ENCODE measurements around the gene IFITM2. TPM values are rescaled to one million over a fixed set of nuclear protein-coding genes. Genes with fewer than 3 reads are reported as not detected.
"Not testable (repeated sequence)": the region's sequence is repeated elsewhere in the genome, so short reads cannot be mapped to it uniquely, and the experiment has no call there.

IFITM2 gene
- total and polyA plus RNA-seq, 2 experiments from 2014 or later: 104 to 1,025 TPM

DNA sequence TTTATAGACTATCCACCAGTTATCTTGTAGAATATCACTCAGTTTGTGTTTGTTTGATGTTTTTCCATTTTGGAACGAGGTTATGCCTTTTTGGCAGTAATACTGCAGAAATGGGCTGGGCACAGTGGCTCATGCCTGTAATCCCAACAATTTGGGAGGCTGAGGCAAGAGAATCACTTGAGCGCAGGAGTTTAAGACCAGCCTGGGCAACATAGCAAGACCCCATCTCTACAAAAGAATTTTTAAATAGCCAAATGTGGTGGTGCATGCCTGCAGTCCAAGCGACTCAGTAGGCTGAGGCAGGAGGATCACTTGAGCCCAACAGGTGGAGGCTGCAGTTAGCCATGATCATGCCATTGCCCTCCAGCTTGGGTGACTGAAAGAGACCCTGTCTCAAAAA is 38.9 kb downstream of the IFITM2 start:
- Histone ChIP-seq H3K27me3 (replicated peaks; ENCODE audit: insufficient read depth) (no peaks in the 10 kb centered on the region), H3K9me2 (ENCODE audit: insufficient read depth) (no peaks in the 10 kb centered on the region), H3K36me3 (ENCODE audit: low read depth) (no peaks in the 10 kb centered on the region), H3F3A (ENCODE audit: insufficient read depth) (0 out of 2 replicates have a peak, but pooled peaks cover 6% of the 10 kb centered on the region), H3K4me1 (ENCODE audit: insufficient read depth) (peaks cover 9% of the 10 kb centered on the region; the same call in 1 of the 2 replicates), H2AFZ (no peak overlapping the region), H3K9me3 (ENCODE audit: low read depth) (no peaks in the 10 kb centered on the region), H4K20me1 (ENCODE audit: insufficient read depth) (no peaks in the 10 kb centered on the region), H3K4me3 (no peak overlapping the region), H3K9ac (no peak overlapping the region), H3K4me2 (ENCODE audit: unreplicated experiment) (no peak overlapping the region), H3K27ac (no peak overlapping the region), H3K79me2 (ENCODE audit: insufficient read depth) (no peaks in the 10 kb centered on the region)
- WGBS, 2 experiments (ENCODE audit: low coverage in 1 of 2, low lambda C conversion rate in 2 of 2, missing lambda C conversion rate in 2 of 2): 66 to 68% methylated on average over 3 of the region's 3 CpGs
- no peak for DNase-seq
- no peak for TF ChIP-seq EZH2 (IDR thresholded peaks at IDR 0.05; ENCODE audit: insufficient read depth, poor library complexity, severe bottlenecking)
- no peak for TF ChIP-seq EZH2phosphoT487 (IDR thresholded peaks at IDR 0.05; ENCODE audit: insufficient read depth, low read depth)
- in situ Hi-C loops (cut with MboI): no loop called here

DNA sequence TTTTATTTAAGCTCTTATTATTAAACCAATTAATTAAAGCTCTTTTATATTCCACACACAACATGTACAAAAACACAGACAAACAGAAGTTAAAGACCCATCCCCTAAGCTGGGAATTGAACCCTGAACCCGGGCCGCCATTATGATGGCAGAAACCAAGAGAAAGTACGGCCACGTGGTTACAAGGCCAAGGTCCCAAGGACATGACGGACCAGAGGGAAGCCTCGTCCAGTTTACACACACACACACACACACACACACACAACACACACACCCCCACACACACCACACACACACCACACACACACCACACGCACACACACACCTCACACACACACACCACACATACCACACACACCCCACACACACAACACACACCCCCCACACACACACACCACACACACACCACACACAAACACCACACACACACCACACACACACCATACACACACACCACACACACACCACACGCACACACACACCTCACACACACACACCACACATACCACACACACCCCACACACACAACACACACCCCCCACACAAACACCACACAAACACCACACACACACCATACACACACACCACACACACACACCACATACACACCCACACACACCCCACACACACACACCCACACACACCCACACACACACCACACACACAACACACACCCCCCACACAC is 41.8 kb downstream of the IFITM2 start:
- WGBS, 2 experiments (ENCODE audit: low coverage in 1 of 2, low lambda C conversion rate in 2 of 2, missing lambda C conversion rate in 2 of 2): 90 to 93% methylated on average over 6 to 8 of the region's 8 CpGs
- H3K9me3 ChIP-seq (ENCODE audit: low read depth); in situ Hi-C loops (cut with MboI): not testable (repeated sequence)

DNA sequence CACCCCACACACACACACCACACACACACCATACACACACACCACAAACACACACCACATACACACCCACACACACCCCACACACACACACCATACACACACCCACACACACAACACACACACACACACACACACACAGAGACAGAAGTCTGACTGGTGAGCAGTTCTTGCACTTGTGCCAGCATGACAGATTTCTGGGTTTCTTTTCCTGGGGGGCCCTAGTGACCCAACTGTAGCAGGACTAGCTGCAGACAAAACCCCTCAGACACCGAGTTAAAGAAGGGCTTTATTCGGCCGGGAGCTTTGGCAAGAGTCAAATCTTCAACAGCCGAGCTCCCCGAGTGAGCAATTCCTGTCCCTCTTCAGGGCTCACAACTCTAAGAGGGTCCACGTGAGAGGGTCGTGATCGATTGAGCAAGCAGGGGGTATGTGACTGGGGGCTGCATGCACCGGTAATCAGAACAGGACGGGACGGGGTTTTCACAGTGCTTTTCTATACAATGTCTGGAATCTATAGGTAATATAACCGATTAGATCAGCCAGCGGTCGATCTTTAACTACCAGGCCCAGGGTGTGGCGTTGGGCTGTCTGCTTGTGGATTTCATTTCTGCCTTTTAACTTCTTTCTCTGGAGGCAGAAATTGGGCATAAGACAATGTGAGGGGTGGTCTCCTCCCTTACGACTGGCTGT is 42.6 kb downstream of the IFITM2 start:
- H3K79me2 ChIP-seq (ENCODE audit: insufficient read depth); H3K4me2 ChIP-seq (ENCODE audit: unreplicated experiment); H4K20me1 ChIP-seq (ENCODE audit: insufficient read depth); H3K9me2 ChIP-seq (ENCODE audit: insufficient read depth); H3K4me3 ChIP-seq; DNase-seq; in situ Hi-C loops (cut with MboI); H3K27ac ChIP-seq; H3K9me3 ChIP-seq (ENCODE audit: low read depth); H3K27me3 ChIP-seq (replicated peaks; ENCODE audit: insufficient read depth); H3K36me3 ChIP-seq (ENCODE audit: low read depth): not testable (repeated sequence)
- Histone ChIP-seq H2AFZ (peak overlapping the region; percentile 80), H3K9ac (peak overlapping the region; percentile 48), H3F3A (ENCODE audit: insufficient read depth) (peaks cover 19% of the 10 kb centered on the region), H3K4me1 (ENCODE audit: insufficient read depth) (peaks cover 33% of the 10 kb centered on the region)
- 42 to 46% methylated on average over 16 of the region's 16 CpGs for WGBS, 2 experiments (ENCODE audit: low coverage in 1 of 2, low lambda C conversion rate in 2 of 2, missing lambda C conversion rate in 2 of 2)

More for the DNA sequence above, 41.8 kb downstream of the IFITM2 start:
- H3K27me3 ChIP-seq (replicated peaks; ENCODE audit: insufficient read depth); H3K27ac ChIP-seq; H3K36me3 ChIP-seq (ENCODE audit: low read depth); H4K20me1 ChIP-seq (ENCODE audit: insufficient read depth); H3K79me2 ChIP-seq (ENCODE audit: insufficient read depth); H3K9ac ChIP-seq; DNase-seq; H3K9me2 ChIP-seq (ENCODE audit: insufficient read depth); H2AFZ ChIP-seq; H3K4me2 ChIP-seq (ENCODE audit: unreplicated experiment); H3K4me3 ChIP-seq: not testable (repeated sequence)
- peaks cover 27% of the 10 kb centered on the region for H3K4me1 ChIP-seq (ENCODE audit: insufficient read depth)
- H3F3A ChIP-seq (ENCODE audit: insufficient read depth): peaks cover 17% of the 10 kb centered on the region

DNA sequence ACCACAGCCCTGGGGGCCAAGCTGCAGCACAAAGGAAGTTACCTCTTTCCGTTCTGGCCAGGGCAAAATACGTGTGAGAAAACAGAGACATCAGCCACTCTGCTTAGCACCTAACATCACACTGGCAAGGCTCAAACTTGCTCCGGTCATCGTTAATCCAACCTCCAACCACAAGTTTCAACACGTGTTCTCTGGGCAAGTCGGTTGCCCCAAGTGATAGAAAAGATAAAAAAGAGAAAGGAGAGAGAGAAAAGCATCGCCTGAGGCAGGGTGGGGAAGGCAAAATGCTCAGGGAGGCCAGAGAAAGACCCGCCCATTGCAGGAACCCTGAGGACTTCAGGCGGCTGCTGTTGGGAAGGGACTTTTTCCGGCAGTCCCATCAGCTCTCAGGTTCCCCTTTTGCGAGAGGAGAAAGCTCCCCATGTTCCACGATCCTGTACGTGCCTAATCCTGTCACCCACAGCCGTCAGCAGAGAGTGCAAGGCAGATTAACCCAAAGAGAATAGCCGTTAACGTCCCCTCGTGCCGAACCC is 43.2 kb downstream of the IFITM2 start:
- H3K4me1 ChIP-seq (ENCODE audit: insufficient read depth): peaks cover 39% of the 10 kb centered on the region
- peak overlapping the region; percentile 48 for H3K9ac ChIP-seq
- H3K4me3 ChIP-seq: peak overlapping the region; percentile 6
- H2AFZ ChIP-seq: peak overlapping the region; percentile 80
- H3K36me3 ChIP-seq (ENCODE audit: low read depth): no peaks in the 10 kb centered on the region
- peak overlapping the region; percentile 39 for H3K4me2 ChIP-seq (ENCODE audit: unreplicated experiment)
- peaks cover 24% of the 10 kb centered on the region for H3F3A ChIP-seq (ENCODE audit: insufficient read depth)
- WGBS, 2 experiments (ENCODE audit: low coverage in 1 of 2, low lambda C conversion rate in 2 of 2, missing lambda C conversion rate in 2 of 2): 11 to 20% methylated on average over 18 of the region's 18 CpGs
- no peaks in the 10 kb centered on the region for H4K20me1 ChIP-seq (ENCODE audit: insufficient read depth)
- H3K27ac ChIP-seq: no peak overlapping the region
- no peaks in the 10 kb centered on the region for H3K27me3 ChIP-seq (replicated peaks; ENCODE audit: insufficient read depth)
- H3K9me2 ChIP-seq (ENCODE audit: insufficient read depth): no peaks in the 10 kb centered on the region
- DNase-seq: peak; percentile 71
- H3K79me2 ChIP-seq (ENCODE audit: insufficient read depth): no peaks in the 10 kb centered on the region
- in situ Hi-C loops (cut with MboI): no loop called here
- H3K9me3 ChIP-seq (ENCODE audit: low read depth): no peaks in the 10 kb centered on the region
- no peak for TF ChIP-seq EZH2 (IDR thresholded peaks at IDR 0.05; ENCODE audit: insufficient read depth, poor library complexity, severe bottlenecking)
- no peak for TF ChIP-seq EZH2phosphoT487 (IDR thresholded peaks at IDR 0.05; ENCODE audit: insufficient read depth, low read depth)

All from GM23248 (cell line).